H1 (cell line): ENCODE data around the gene NF1. TPM values are rescaled to one million over a fixed set of nuclear protein-coding genes. Genes with fewer than 3 reads are reported as not detected.

Experiments
- CBX8 ChIP-seq: fragments of 300-800, 300-1000 bp; sonication (generic); IDR thresholded peaks from 2 replicates; pipeline ENCODE4 v1.7.1; 2016; ENCODE audit warnings: low read depth, low read length, borderline replicate concordance
- KDM1A ChIP-seq: fragments of 200-600, 300-600 bp; sonication (generic); IDR thresholded peaks from 2 replicates; pipeline ENCODE4 v1.7.1; 2016; ENCODE audit warnings: mild to moderate bottlenecking, low read length, borderline replicate concordance
- POLR2A ChIP-seq, 2 experiments: IDR thresholded peaks; 1 replicate in 1 of 2; 2 replicates in 1 of 2; pipeline ENCODE4 v1.6.1; 2011; ENCODE audit warnings: low read depth in 2 of 2, low read length in 2 of 2, mild to moderate bottlenecking in 2 of 2; ENCODE audit errors: control extremely low read depth in 1 of 2
- SIN3A ChIP-seq, 2 experiments: IDR thresholded peaks in 1 of 2; conservative IDR thresholded peaks in 1 of 2; 2 replicates each; pipeline ENCODE4 v1.6.1; 2011 to 2012; ENCODE audit warnings: low read length in 2 of 2, improper control_type of control experiment in 1 of 2, low read depth in 1 of 2, mild to moderate bottlenecking in 1 of 2
- TCF12 ChIP-seq: IDR thresholded peaks from 2 replicates; pipeline ENCODE4 v1.6.1; 2011; ENCODE audit warnings: low read depth, mild to moderate bottlenecking, low read length
- polyA plus RNA-seq, 7 experiments: library from polyadenylated mRNA; depleted of rRNA in 3 of 7; stranded (reverse) in 5 of 7; unstranded in 2 of 7; fragments of >200 nt in 5 of 7; fragments of 200-250 nt in 2 of 7; gene quantifications; 1 replicate in 5 of 7; 2 replicates in 1 of 7; 4 replicates in 1 of 7; pipeline versions ENCODE4 v1.2.1 to v1.2.3, GENCODE V29; 2011 to 2013; ENCODE audit warnings: missing spikeins in 2 of 7, mixed read lengths in 2 of 7
- total RNA-seq: library from RNA; stranded (reverse); fragmentation: NEBNext Ultra II Directional; extraction: Animal tissue kit (Norgen Biotek cat#: 25700); gene quantifications from 2 replicates; pipeline ENCODE4 v1.2.1, GENCODE V29; 2021

The NF1 gene
- total and polyA plus RNA-seq, 2 of the 8 experiments (the other 6 are each of a cell fraction or from before 2014, with no cell fraction given) = 19.3 to 29.6 TPM

DNA sequence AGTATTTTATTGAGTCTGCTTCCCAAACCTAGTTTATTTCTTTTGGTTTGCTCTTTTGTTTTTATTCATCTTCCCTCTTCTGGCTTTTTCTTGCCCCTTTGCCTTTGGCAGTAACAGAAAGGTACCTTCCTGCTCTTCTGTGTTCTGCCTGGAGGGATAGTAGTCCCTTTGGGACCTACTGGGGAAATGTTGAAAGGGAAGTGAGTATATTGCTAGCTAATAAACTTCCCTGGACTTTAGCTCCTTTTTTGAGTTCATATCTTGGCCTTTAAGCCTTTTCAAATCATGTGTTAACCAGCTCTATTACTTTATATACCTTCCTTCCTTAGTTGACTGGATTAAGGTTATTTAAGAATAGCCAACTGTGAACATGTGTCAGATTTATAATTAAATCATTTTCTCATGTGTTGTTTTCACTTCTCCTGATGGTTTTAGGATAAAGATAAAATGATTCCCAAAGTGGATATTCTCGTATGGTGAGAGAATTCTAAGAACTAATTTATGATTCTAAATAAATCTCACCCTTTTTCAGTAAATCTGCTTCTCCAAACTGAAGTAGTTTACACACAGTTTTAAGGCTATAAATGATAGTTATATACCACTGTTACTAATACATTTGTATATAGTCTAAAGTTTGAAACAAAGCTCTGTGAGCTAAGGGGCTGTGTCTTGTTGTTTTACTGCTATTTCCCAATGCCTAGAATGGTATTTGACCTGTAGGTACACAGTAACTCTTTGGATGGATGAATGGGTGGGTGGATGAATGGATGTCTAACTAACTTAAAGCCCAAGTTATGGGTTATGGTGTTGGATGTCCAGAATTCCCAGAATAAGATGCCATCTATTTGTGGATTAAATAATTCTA lies 156.6 kb downstream of the NF1 start (continued):
- TF ChIP-seq TCF12 = no peak
- TF ChIP-seq SIN3A (conservative IDR thresholded peaks at IDR 0.05 in 1 of 2, IDR thresholded peaks at IDR 0.05 in 1 of 2; ENCODE audit: low read depth in 1 of 2, low read length in 2 of 2) = no peak
- no peak for TF ChIP-seq CBX8
- no peak for TF ChIP-seq POLR2A (IDR thresholded peaks at IDR 0.05; ENCODE audit: control extremely low read depth in 1 of 2, low read depth in 2 of 2, low read length in 2 of 2)
- no peak for TF ChIP-seq KDM1A
